ENCODE data around the gene TREM1.

DNA sequence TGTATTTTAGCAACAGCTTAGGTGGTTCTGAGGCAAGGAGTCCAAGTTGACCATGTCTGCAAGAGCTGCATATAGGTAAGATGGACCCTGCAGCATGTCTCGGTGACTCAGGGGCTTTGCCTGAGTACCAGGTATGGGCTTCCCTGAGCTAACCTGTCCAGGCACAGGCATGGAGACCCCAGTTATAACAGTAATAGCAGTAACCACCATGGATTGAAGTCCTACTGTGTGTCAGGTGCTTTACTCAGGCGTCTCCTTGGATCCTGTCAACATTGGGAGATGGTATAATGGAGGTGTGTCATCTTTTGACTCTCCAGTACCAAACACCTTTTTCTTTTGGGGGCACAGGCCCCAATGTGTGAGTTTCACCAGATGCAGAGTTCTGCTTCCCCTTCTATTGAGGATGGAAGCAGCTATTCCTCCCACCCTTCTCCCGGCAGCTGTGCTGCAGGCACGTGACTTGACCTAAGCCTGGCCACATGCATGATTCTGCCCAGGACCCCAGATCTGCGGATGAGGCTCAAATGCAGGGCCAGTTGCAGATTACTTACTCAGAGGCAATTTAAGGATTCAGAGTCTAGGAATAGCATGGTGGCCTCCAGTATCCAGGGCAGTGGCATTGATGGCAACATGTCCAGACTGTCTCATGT, 13.8 kb downstream of the TREM1 start:
- TF ChIP-seq, protein P1, sequence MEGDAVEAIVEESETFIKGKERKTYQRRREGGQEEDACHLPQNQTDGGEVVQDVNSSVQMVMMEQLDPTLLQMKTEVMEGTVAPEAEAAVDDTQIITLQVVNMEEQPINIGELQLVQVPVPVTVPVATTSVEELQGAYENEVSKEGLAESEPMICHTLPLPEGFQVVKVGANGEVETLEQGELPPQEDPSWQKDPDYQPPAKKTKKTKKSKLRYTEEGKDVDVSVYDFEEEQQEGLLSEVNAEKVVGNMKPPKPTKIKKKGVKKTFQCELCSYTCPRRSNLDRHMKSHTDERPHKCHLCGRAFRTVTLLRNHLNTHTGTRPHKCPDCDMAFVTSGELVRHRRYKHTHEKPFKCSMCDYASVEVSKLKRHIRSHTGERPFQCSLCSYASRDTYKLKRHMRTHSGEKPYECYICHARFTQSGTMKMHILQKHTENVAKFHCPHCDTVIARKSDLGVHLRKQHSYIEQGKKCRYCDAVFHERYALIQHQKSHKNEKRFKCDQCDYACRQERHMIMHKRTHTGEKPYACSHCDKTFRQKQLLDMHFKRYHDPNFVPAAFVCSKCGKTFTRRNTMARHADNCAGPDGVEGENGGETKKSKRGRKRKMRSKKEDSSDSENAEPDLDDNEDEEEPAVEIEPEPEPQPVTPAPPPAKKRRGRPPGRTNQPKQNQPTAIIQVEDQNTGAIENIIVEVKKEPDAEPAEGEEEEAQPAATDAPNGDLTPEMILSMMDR (IDR thresholded peaks at IDR 0.05): no peak
- TF ChIP-seq EP300 (IDR thresholded peaks at IDR 0.05) (no peak), POLR2A (IDR thresholded peaks at IDR 0.05) (no peak)

Measured in gastroesophageal sphincter (tissue), 3 donors.